COLO668 (cell line): ENCODE measurements around the gene RSPO3.
A peak's percentile ranks its signal among the peaks of the same experiment; 100 is the strongest.

Source experiments
- DNase-seq: peaks from one replicate; lab custom pipeline; 2025; ENCODE audit not compliant: unreplicated experiment; lab: John Stamatoyannopoulos, UW

RSPO3 gene

GRCh38 chr6:127110712-127111111, 7.8 kb upstream of the RSPO3 start:
- no peak for DNase-seq

GRCh38 chr6:127111526-127111925, 6.9 kb upstream of the RSPO3 start:
- DNase-seq, result no peak

GRCh38 chr6:127114214-127114760, 4.2 kb upstream of the RSPO3 start:
- no peak for DNase-seq

- no peak for DNase-seq
Measured at GRCh38 chr6:127115084-127115655, 3.3 kb upstream of the RSPO3 start.

- DNase-seq, result no peak
Measured at GRCh38 chr6:127115746-127116145, 2.7 kb upstream of the RSPO3 start.

GRCh38 chr6:127117979-127118297, 533 bp upstream of the RSPO3 start:
- no peak for DNase-seq

- DNase-seq, result peak; percentile 70
Measured at GRCh38 chr6:127119102-127120022, 891 bp downstream of the RSPO3 start.

- peak; percentile 24 for DNase-seq
Measured at GRCh38 chr6:127120023-127120786, 1.7 kb downstream of the RSPO3 start.

- DNase-seq, result peak; percentile 70
Measured at GRCh38 chr6:127120787-127121636, 2.5 kb downstream of the RSPO3 start.

GRCh38 chr6:127121637-127121960, 3.1 kb downstream of the RSPO3 start:
- no peak for DNase-seq

- DNase-seq, result no peak
Measured at GRCh38 chr6:127124172-127124571, 5.7 kb downstream of the RSPO3 start.

GRCh38 chr6:127124680-127125079, 6.2 kb downstream of the RSPO3 start:
- DNase-seq, result no peak

- DNase-seq, result no peak
Measured at GRCh38 chr6:127128066-127128465, 9.6 kb downstream of the RSPO3 start.

GRCh38 chr6:127129251-127129650, 10.8 kb downstream of the RSPO3 start:
- DNase-seq, result no peak

GRCh38 chr6:127131275-127131674, 12.8 kb downstream of the RSPO3 start:
- DNase-seq, result no peak

GRCh38 chr6:127131772-127132376, 13.4 kb downstream of the RSPO3 start:
- DNase-seq, result no peak

- DNase-seq, result no peak
Measured at GRCh38 chr6:127134136-127134535, 15.7 kb downstream of the RSPO3 start.

- DNase-seq, result no peak
Measured at GRCh38 chr6:127136786-127137185, 18.3 kb downstream of the RSPO3 start.

- no peak for DNase-seq
Measured at GRCh38 chr6:127146932-127147331, 28.5 kb downstream of the RSPO3 start.

- DNase-seq, result no peak
Measured at GRCh38 chr6:127147534-127147933, 29.1 kb downstream of the RSPO3 start.
